ENCODE data around the gene NDST3. TPM values are rescaled to one million over a fixed set of nuclear protein-coding genes. Genes with fewer than 3 reads are reported as not detected.

Gene NDST3
- total RNA-seq, 1 experiment from 2014 or later, result 0.70 TPM

DNA sequence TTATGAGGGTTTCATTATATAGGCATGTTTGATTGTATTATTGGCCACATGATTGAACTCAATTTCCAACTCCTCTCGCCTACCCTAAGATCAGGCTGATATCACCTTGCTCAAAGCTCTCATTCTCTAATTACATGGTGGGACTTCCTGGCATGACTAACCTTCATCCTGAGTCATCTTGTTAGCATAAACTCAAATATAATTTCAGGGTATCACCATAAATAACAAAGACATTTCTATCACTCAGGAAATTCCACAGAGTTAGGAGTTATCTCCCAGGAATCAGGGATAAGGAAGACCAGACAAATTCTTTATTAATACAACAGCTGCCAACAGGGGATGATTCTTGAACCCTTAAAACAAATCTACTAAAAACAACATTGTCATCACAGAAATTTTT, 90.7 kb downstream of the NDST3 start:
- DNase-seq, result no peak
- H2BK120ac ChIP-seq (ENCODE audit: low read depth, low read length, poor library complexity, severe bottlenecking), result no peak overlapping the region
- H3K4me1 ChIP-seq (ENCODE audit: insufficient read depth, low read length), result peaks cover 2% of the 10 kb centered on the region; the same call in 1 of the 2 replicates
- no peaks in the 10 kb centered on the region for H3K23me2 ChIP-seq (ENCODE audit: insufficient read length, low read depth, low read length, poor library complexity, severe bottlenecking)
- H3K4ac ChIP-seq (ENCODE audit: low read depth, low read length), result no peak overlapping the region
- no peak overlapping the region for H4K91ac ChIP-seq (ENCODE audit: insufficient read length, low read depth, low read length)
- no peak overlapping the region for H3K9ac ChIP-seq (ENCODE audit: extremely low read depth, insufficient read length, low read length)
- H2BK15ac ChIP-seq (ENCODE audit: low read depth, low read length), result no peak overlapping the region
- no peaks in the 10 kb centered on the region for H4K20me1 ChIP-seq (ENCODE audit: control insufficient read depth, insufficient read depth, insufficient read length)
- H2BK5ac ChIP-seq (ENCODE audit: insufficient read length, low read length), result no peak overlapping the region
- no peak overlapping the region for H2AK5ac ChIP-seq (ENCODE audit: insufficient read length, low read length)
- no peak overlapping the region for H3T11ph ChIP-seq (ENCODE audit: low read length)
- TF ChIP-seq, protein P1, sequence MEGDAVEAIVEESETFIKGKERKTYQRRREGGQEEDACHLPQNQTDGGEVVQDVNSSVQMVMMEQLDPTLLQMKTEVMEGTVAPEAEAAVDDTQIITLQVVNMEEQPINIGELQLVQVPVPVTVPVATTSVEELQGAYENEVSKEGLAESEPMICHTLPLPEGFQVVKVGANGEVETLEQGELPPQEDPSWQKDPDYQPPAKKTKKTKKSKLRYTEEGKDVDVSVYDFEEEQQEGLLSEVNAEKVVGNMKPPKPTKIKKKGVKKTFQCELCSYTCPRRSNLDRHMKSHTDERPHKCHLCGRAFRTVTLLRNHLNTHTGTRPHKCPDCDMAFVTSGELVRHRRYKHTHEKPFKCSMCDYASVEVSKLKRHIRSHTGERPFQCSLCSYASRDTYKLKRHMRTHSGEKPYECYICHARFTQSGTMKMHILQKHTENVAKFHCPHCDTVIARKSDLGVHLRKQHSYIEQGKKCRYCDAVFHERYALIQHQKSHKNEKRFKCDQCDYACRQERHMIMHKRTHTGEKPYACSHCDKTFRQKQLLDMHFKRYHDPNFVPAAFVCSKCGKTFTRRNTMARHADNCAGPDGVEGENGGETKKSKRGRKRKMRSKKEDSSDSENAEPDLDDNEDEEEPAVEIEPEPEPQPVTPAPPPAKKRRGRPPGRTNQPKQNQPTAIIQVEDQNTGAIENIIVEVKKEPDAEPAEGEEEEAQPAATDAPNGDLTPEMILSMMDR (conservative IDR thresholded peaks at IDR 0.05), result no peak
- no peak overlapping the region for H4K5ac ChIP-seq (ENCODE audit: insufficient read length, low read depth, low read length)
- no peak overlapping the region for H3K18ac ChIP-seq (ENCODE audit: insufficient read length, low read depth, low read length)
- no peaks in the 10 kb centered on the region for H3K79me2 ChIP-seq (ENCODE audit: insufficient read depth, low read length)
- no peaks in the 10 kb centered on the region for H3K79me1 ChIP-seq (ENCODE audit: insufficient read depth, low read depth, low read length, poor library complexity, severe bottlenecking)
- Mint-ChIP-seq H3K9me3 (no peaks in the 10 kb centered on the region; a peak in 1 of 5 replicates), H3K27me3 (ENCODE audit: low read depth) (no peaks in the 10 kb centered on the region), H3K27ac (no peak overlapping the region), H3K36me3 (ENCODE audit: insufficient read depth in 1 of 3, low read depth in 3 of 3) (no peaks in the 10 kb centered on the region), H3K4me1 (peaks cover 8 to 10% of the 10 kb centered on the region in 2 experiments), H3K4me3 (no peak overlapping the region)
- no peak overlapping the region for H3K14ac ChIP-seq (ENCODE audit: insufficient read depth, low read length)
- no peak overlapping the region for H4K8ac ChIP-seq (replicated peaks; ENCODE audit: insufficient read length, low read depth, low read length)
- WGBS (ENCODE audit: extremely low coverage, insufficient read length, low lambda C conversion rate), result no CpG with 5 or more reads among the region's 1 CpG
- H2AFZ ChIP-seq (ENCODE audit: low read length), result no peak overlapping the region
- H3K23ac ChIP-seq (ENCODE audit: insufficient read length, low read depth, low read length), result no peak overlapping the region
- H2BK20ac ChIP-seq (ENCODE audit: low read depth, low read length, poor library complexity, severe bottlenecking), result no peak overlapping the region
- H3K9me3 ChIP-seq (ENCODE audit: control insufficient read depth, low read depth, low read length), result no peaks in the 10 kb centered on the region
- no peak overlapping the region for H3K56ac ChIP-seq (ENCODE audit: insufficient read length, low read depth, low read length)
- no peak overlapping the region for H2BK12ac ChIP-seq (ENCODE audit: insufficient read length, low read depth, low read length)
- H3K4me2 ChIP-seq (ENCODE audit: insufficient read depth, insufficient read length, low read length), result no peak overlapping the region
- H3K27me3 ChIP-seq (ENCODE audit: insufficient read depth, low read length), result no peaks in the 10 kb centered on the region
- no peak overlapping the region for H3K27ac ChIP-seq (ENCODE audit: insufficient read length, low read depth, low read length)
